Gastrocnemius medialis (tissue), 4 donors: Measurements from ENCODE around the gene SLC25A25. TPM values are rescaled to one million over a fixed set of nuclear protein-coding genes. Genes with fewer than 3 reads are reported as not detected.
A peak's percentile ranks its signal among the peaks of the same experiment; 100 is the strongest.

Experiments
- ATAC-seq, 2 donors: fragments of 150-250 bp; one replicate each; pipeline ENCODE4 v1.9.1; 2016
- DNase-seq, 2 donors: peaks; one replicate each; pipeline ENCODE4 v3.0.0-alpha.2; 2019
- H3K27ac ChIP-seq, 4 donors: fragments of 200-600 bp; sonication (generic); 1 replicate in 1 of 4; 2 replicates in 3 of 4; pipeline ENCODE4 v1.5.1; 2016 to 2018; ENCODE audit warnings: mild to moderate bottlenecking in 2 of 4, moderate library complexity in 1 of 4
- H3K27me3 ChIP-seq, 3 donors: fragments of 200-600 bp; sonication (generic) in 2 of 3; 1 replicate in 1 of 3; 2 replicates in 2 of 3; pipeline versions ENCODE4 v1.5.1 to v1.6.0; 2016 to 2019; ENCODE audit warnings: mild to moderate bottlenecking in 1 of 3, moderate library complexity in 1 of 3
- H3K36me3 ChIP-seq, 2 donors: fragments of 200-600 bp; sonication (generic) in 1 of 2; one replicate each; pipeline ENCODE4 v1.5.1; 2017 to 2018
- H3K4me1 ChIP-seq, 2 donors: fragments of 200-600 bp; sonication (generic) in 1 of 2; one replicate each; pipeline ENCODE4 v1.5.1; 2016 to 2017; ENCODE audit warnings: mild to moderate bottlenecking in 2 of 2
- H3K4me3 ChIP-seq, 4 donors: fragments of 200-600 bp; sonication (generic) in 3 of 4; 1 replicate in 1 of 4; 2 replicates in 3 of 4; pipeline ENCODE4 v1.5.1; 2016 to 2019; ENCODE audit warnings: mild to moderate bottlenecking in 2 of 4
- H3K9me3 ChIP-seq, 3 donors: fragments of 200-600 bp; sonication (generic) in 2 of 3; 1 replicate in 1 of 3; 2 replicates in 2 of 3; pipeline ENCODE4 v1.5.1; 2016 to 2019
- POLR2A ChIP-seq, 2 donors: fragments of 450-650 bp; IDR thresholded peaks; one replicate each; pipeline ENCODE4 v1.6.1; 2017; ENCODE audit warnings: antibody characterized with exemption in 2 of 2, mild to moderate bottlenecking in 2 of 2, moderate library complexity in 2 of 2
- in situ Hi-C, 4 donors: fragments of 200-750 bp; cut with MboI; loops; one replicate each; pipeline versions ENCODE4 v1.15.0 to v1.8.0; 2017; ENCODE audit warnings: low sequenced_read_pairs in 4 of 4
- intact Hi-C: fragments of 100-400 bp; cut with DNase I; formaldehyde crosslinking; loops from one replicate; pipeline ENCODE4 v1.15.1; 2023; ENCODE audit warnings: low total_unique reads
- total RNA-seq, 4 donors: library from RNA; depleted of rRNA; stranded (reverse); fragments of >200 nt; gene quantifications; one replicate each; pipeline versions ENCODE4 v1.1.0 to v1.2.3, GENCODE V29; 2016
- TF ChIP-seq, protein P1 (sequence below), 5 experiments: fragments of 450-650 bp in 3 of 5; fragments of 200-600 bp in 2 of 5; sonication (generic) in 2 of 5; IDR thresholded peaks in 4 of 5; conservative IDR thresholded peaks in 1 of 5; 1 replicate in 4 of 5; 2 replicates in 1 of 5; pipeline ENCODE4 v1.5.1; 2016 to 2019; ENCODE audit warnings: antibody characterized with exemption in 5 of 5, mild to moderate bottlenecking in 3 of 5, moderate library complexity in 3 of 5

Gene SLC25A25
- total RNA-seq, 4 donors from 2014 or later = 26.9 to 98.7 (median 46.0) TPM

DNA sequence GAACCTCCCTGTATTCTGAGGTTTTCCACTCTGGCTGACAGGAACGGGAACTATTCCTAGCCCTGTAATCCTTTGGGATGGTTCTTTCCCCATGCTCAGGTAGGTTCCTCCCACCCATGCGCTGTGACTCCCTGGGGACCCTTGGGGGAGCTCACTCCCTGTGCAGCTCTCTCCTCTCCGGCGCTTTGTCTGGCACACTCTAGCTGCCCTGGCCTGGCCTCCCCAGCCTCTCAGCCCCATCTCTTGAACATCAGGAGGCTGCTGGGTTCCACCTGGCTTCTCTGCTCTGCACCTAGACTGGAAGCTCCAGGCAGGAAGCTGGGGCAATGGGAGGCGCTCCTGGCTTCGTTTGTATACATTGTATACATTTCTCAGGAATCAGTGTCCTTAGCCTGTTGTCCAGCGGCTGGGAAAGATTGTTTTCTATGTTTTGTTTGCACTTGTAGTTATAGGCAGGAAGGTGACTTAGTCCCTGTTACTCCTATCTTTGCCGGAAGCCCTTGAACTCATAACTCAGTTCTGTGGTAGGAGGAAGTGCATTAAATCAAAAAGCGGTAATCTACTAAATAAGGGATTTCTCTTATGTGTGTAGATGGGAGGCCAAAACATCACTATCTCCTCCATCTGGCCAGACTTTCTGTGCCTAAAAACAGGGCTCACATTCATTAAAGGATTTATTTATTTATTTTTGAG, 20.4 kb downstream of the SLC25A25 start:
- intact Hi-C loops (no loop called here), in situ Hi-C loops (no loop called here)
- H3K4me3 ChIP-seq = no peak overlapping the region
- DNase-seq (no peak), ATAC-seq (no peak)
- TF ChIP-seq POLR2A (IDR thresholded peaks at IDR 0.05) = no peak
- TF ChIP-seq, protein P1, sequence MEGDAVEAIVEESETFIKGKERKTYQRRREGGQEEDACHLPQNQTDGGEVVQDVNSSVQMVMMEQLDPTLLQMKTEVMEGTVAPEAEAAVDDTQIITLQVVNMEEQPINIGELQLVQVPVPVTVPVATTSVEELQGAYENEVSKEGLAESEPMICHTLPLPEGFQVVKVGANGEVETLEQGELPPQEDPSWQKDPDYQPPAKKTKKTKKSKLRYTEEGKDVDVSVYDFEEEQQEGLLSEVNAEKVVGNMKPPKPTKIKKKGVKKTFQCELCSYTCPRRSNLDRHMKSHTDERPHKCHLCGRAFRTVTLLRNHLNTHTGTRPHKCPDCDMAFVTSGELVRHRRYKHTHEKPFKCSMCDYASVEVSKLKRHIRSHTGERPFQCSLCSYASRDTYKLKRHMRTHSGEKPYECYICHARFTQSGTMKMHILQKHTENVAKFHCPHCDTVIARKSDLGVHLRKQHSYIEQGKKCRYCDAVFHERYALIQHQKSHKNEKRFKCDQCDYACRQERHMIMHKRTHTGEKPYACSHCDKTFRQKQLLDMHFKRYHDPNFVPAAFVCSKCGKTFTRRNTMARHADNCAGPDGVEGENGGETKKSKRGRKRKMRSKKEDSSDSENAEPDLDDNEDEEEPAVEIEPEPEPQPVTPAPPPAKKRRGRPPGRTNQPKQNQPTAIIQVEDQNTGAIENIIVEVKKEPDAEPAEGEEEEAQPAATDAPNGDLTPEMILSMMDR (IDR thresholded peaks at IDR 0.05 in 4 of 5, conservative IDR thresholded peaks at IDR 0.05 in 1 of 5) = no peak
- H3K27ac ChIP-seq = no peak overlapping the region
- H3K9me3 ChIP-seq = no peaks in the 10 kb centered on the region
- peaks cover 29% of the 10 kb centered on the region in 2 donors for H3K4me1 ChIP-seq
- no peaks in the 10 kb centered on the region for H3K36me3 ChIP-seq
- H3K27me3 ChIP-seq = no peaks in the 10 kb centered on the region

DNA sequence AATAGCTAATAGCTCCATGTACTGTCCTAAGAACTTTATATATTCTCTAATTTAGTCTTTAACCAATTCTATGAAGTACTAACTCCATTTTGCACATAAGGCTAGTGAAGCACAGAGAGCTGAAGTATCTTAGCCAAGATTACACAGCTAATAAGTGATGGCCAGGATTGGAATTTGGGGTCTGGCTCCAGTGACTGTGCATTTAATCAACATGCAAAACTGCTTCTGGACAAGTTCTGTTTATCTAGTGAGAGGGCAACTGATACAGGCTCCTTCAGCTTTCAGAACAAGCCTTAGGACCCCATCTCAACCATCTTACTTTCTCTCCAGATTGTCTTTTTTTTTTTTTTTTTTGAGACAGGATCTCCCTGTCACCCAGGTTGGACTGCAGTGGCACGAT, 21.3 kb downstream of the SLC25A25 start:
- peaks cover 34 to 38% of the 10 kb centered on the region in 2 donors for H3K4me1 ChIP-seq
- in situ Hi-C loops = no loop called here
- no peak for ATAC-seq

DNA sequence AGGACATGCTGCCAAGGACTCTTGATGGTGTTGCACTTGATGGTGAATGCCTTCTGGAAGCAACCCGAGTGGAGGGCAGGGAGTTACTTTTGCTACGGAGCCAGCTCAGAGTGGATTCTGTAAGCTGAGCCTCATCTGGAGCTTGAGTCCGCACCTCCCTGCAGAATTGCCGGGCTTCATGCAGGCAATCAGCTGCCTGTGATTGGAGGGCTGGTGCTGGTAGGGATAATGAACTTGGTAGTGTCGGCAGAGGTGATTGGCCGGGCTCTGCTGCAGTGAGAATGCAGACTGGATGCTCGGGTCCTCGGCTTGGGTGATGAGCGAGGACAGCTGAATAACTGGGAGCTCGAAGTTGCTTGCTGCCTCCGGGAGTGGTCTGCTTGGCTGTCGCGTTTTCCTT, 23.1 kb downstream of the SLC25A25 start:
- in situ Hi-C loops = no loop called here
- peaks cover 49 to 50% of the 10 kb centered on the region in 2 donors for H3K4me1 ChIP-seq

More for the DNA sequence above, 21.3 kb downstream of the SLC25A25 start:
- TF ChIP-seq POLR2A (IDR thresholded peaks at IDR 0.05) = no peak
- TF ChIP-seq, protein P1 (IDR thresholded peaks at IDR 0.05 in 4 of 5, conservative IDR thresholded peaks at IDR 0.05 in 1 of 5) = no peak
- Histone ChIP-seq H3K4me3 (no peak overlapping the region), H3K36me3 (no peaks in the 10 kb centered on the region), H3K9me3 (no peaks in the 10 kb centered on the region), H3K27ac (no peak overlapping the region), H3K27me3 (no peaks in the 10 kb centered on the region)
- intact Hi-C loops = no loop called here
- no peak for DNase-seq

DNA sequence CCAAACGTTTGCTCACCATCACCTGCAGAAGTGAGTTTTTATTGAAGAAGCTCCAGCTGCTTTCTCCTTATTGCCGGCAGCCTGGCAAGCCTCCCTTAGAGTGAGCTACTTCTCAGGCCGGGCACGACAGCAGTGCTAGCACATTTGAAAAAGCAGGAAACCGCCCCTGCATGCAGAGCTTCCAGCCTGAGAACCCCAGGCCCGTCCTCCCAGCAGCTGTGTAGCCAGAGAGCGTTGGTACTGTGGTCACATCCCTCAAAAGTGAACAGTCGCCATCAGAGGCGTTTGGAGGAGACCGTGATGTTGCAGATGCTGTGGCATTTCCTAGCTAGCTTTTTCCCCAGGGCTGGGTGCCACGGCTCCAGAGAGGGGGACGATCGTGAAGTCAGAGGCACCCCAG, 23.5 kb downstream of the SLC25A25 start:
- no peak for DNase-seq
- intact Hi-C loops = loop anchor here (10.0 kb wide), 1 partner anchor 287 kb away; the partner anchor contains the start of gene FPGS
- no peak for TF ChIP-seq POLR2A (IDR thresholded peaks at IDR 0.05)
- TF ChIP-seq, protein P1 (IDR thresholded peaks at IDR 0.05 in 4 of 5, conservative IDR thresholded peaks at IDR 0.05 in 1 of 5) = no peak
- Histone ChIP-seq H3K27me3 (no peaks in the 10 kb centered on the region), H3K4me1 (peaks cover 49 to 50% of the 10 kb centered on the region in 2 donors), H3K9me3 (no peaks in the 10 kb centered on the region), H3K27ac (peak overlapping the region; percentile 0 to 45 (median 17)), H3K4me3 (peak overlapping the region in 3 of 4 donors; percentile 2 to 14 (median 5)), H3K36me3 (no peaks in the 10 kb centered on the region)
- ATAC-seq = no peak
- in situ Hi-C loops = no loop called here

More for the DNA sequence above, 23.1 kb downstream of the SLC25A25 start:
- Histone ChIP-seq H3K4me3 (peak overlapping the region in 3 of 4 donors; percentile 2 to 14 (median 5)), H3K9me3 (no peaks in the 10 kb centered on the region), H3K36me3 (no peaks in the 10 kb centered on the region), H3K27me3 (no peaks in the 10 kb centered on the region), H3K27ac (peak overlapping the region in 3 of 4 donors; percentile 6 to 45 (median 17))
- TF ChIP-seq, protein P1 (IDR thresholded peaks at IDR 0.05 in 4 of 5, conservative IDR thresholded peaks at IDR 0.05 in 1 of 5) = no peak
- peak in 1 of 2 donors; percentile 11 for TF ChIP-seq POLR2A (IDR thresholded peaks at IDR 0.05)
- peak in 1 of 2 donors; percentile 40 for ATAC-seq
- peak in 1 of 2 donors; percentile 76 for DNase-seq
- intact Hi-C loops = loop anchor here (10.0 kb wide), 1 partner anchor 286 kb away; the partner anchor contains the start of gene FPGS
